BE2C (cell line): ENCODE measurements around the gene MEG3.

Source experiments
- DNase-seq: peaks from one replicate; pipeline ENCODE4 v3.0.0-alpha.2; 2020
- H3K27me3 ChIP-seq: fragments of 250-450 bp; sonication (Bioruptor Pico); 2 replicates; pipeline ENCODE4 v1.5.1; 2020; ENCODE audit warnings: mild to moderate bottlenecking
- H3K36me3 ChIP-seq: fragments of 250-450 bp; sonication (Bioruptor Pico); 2 replicates; pipeline ENCODE4 v1.5.1; 2020; ENCODE audit warnings: mild to moderate bottlenecking
- H3K4me1 ChIP-seq: fragments of 250-450 bp; sonication (Bioruptor Pico); 2 replicates; pipeline ENCODE4 v1.5.1; 2020
- H3K4me3 ChIP-seq: 2 replicates; pipeline ENCODE4 v1.5.1; 2011; ENCODE audit warnings: low read depth, low read length
- H3K9me3 ChIP-seq: fragments of 250-450 bp; sonication (Bioruptor Pico); 2 replicates; pipeline ENCODE4 v1.5.1; 2020
- CTCF ChIP-seq: IDR thresholded peaks from 2 replicates; pipeline ENCODE4 v1.5.1; 2012; ENCODE audit warnings: mild to moderate bottlenecking, low read depth, low read length

MEG3 gene

GRCh38 chr14:100819829-100820475, 6.0 kb upstream of the MEG3 start:
- Histone ChIP-seq H3K9me3 (no peaks in the 10 kb centered on the region), H3K4me3 (no peak overlapping the region), H3K36me3 (no peaks in the 10 kb centered on the region), H3K4me1 (peaks cover 5% of the 10 kb centered on the region), H3K27me3 (no peaks in the 10 kb centered on the region)
- DNase-seq, result no peak
- TF ChIP-seq CTCF, result no peak

- H3K4me1 ChIP-seq, result peaks cover 8% of the 10 kb centered on the region
- H3K9me3 ChIP-seq, result no peaks in the 10 kb centered on the region
- no peak overlapping the region for H3K4me3 ChIP-seq
- H3K27me3 ChIP-seq, result no peaks in the 10 kb centered on the region
- no peaks in the 10 kb centered on the region for H3K36me3 ChIP-seq
- DNase-seq, result no peak
- no peak for TF ChIP-seq CTCF
Observed at GRCh38 chr14:100820957-100821356, 5.0 kb upstream of the MEG3 start.

- TF ChIP-seq CTCF, result no peak
- no peaks in the 10 kb centered on the region for H3K27me3 ChIP-seq
- H3K4me1 ChIP-seq, result peaks cover 8% of the 10 kb centered on the region
- DNase-seq, result no peak
- H3K4me3 ChIP-seq, result no peak overlapping the region
- peaks cover 2% of the 10 kb centered on the region; the same call in 1 of the 2 replicates for H3K36me3 ChIP-seq
- H3K9me3 ChIP-seq, result no peaks in the 10 kb centered on the region
Observed at GRCh38 chr14:100822013-100822412, 3.9 kb upstream of the MEG3 start.

GRCh38 chr14:100822532-100823296, 3.2 kb upstream of the MEG3 start:
- Histone ChIP-seq H3K27me3 (no peaks in the 10 kb centered on the region), H3K9me3 (no peaks in the 10 kb centered on the region), H3K36me3 (peaks cover 6% of the 10 kb centered on the region), H3K4me1 (peaks cover 8% of the 10 kb centered on the region), H3K4me3 (no peak overlapping the region)
- no peak for TF ChIP-seq CTCF
- no peak for DNase-seq

- Histone ChIP-seq H3K36me3 (peaks cover 9% of the 10 kb centered on the region), H3K27me3 (no peaks in the 10 kb centered on the region), H3K4me3 (no peak overlapping the region), H3K9me3 (no peaks in the 10 kb centered on the region), H3K4me1 (peaks cover 8% of the 10 kb centered on the region)
- TF ChIP-seq CTCF, result no peak
- DNase-seq, result no peak
Observed at GRCh38 chr14:100823413-100824080, 2.4 kb upstream of the MEG3 start.

- Histone ChIP-seq H3K27me3 (no peaks in the 10 kb centered on the region), H3K9me3 (no peaks in the 10 kb centered on the region), H3K4me3 (no peak overlapping the region), H3K36me3 (peaks cover 15% of the 10 kb centered on the region), H3K4me1 (peaks cover 9% of the 10 kb centered on the region)
- peak; percentile 77 for DNase-seq
- TF ChIP-seq CTCF, result no peak
Observed at GRCh38 chr14:100824091-100824551, 1.8 kb upstream of the MEG3 start.
